Stimulated activated CD4-positive, alpha-beta T cell treated with anti-CD3 and anti-CD28 coated beads, TNF-alpha, amount 100 ng/mL, for 1 hour (primary cell): ENCODE data around the gene NR3C2.
"Not testable (repeated sequence)": the region's sequence is repeated elsewhere in the genome, so short reads cannot be mapped to it uniquely, and the experiment has no call there.

Experiments
- DNase-seq, 3 donors: peaks; one replicate each; pipeline ENCODE4 v3.0.0-alpha.2; 2020; ENCODE audit warnings: low read depth in 3 of 3, low spot score in 1 of 3

The NR3C2 gene

GRCh38 chr4:148222991-148223660 is 219.1 kb downstream of the NR3C2 start:
- DNase-seq, result no peak

DNA sequence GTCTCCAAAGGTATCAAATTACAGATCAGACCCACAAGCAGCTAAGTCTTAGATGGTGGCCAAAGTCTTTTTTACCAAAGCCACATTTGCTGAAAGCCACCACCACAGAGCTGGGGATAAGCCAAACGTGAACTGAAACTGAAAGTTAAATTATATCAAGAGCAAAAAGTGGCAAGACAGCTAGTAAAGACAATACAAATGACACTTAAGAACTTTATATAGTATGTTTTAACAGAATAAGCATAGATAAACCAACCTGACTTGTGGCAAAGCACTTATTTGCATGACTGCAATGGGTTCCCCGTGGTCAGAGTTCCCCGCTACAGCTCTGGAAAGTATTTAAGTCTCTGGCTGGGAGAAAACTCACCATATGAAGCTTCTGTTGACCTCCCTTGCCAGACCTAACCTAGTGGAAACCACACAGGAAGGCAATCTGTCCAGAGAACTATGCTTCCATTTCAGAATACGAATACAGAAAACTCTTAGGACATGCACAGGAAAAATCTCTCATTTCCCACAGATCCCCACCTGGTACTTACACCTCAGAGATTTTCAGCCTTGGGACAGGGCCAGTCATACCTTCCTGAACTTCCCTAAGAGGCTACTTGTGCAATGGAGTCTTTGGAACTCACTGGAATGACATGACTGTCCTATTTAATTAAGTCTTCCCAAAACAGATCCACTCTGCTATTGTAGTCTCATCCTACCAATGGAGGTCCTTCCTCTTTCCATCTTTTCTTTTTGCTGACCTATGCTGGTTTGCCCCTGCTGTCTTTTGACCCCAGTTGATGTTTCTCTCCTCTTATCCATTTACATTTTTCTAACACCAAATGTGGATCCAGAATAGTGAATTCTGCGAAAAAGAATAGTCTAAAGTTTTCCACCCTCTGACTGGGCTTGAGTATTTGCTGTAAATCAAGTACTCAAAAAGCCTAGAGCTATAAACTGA is 225.1 kb downstream of the NR3C2 start:
- no peak for DNase-seq

DNA sequence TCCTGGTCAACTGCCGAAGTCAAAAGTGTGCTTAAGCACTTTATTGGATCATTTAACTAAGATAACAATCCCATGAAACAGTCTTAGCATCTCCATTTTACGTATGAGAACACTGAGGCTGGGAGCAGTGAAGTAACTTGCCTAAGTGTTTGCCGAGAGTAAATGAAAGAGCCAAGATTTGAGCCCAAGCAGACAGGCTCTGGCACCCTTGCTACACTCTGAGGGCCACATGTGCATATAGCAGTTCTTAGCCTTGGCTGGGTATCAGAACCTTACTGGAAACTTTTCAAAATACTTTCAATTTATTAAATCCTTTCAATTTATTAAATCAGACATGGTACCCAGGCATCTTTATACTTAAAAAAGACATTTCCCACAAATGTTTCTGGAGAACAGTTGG is 225.9 kb downstream of the NR3C2 start:
- no peak for DNase-seq

DNA sequence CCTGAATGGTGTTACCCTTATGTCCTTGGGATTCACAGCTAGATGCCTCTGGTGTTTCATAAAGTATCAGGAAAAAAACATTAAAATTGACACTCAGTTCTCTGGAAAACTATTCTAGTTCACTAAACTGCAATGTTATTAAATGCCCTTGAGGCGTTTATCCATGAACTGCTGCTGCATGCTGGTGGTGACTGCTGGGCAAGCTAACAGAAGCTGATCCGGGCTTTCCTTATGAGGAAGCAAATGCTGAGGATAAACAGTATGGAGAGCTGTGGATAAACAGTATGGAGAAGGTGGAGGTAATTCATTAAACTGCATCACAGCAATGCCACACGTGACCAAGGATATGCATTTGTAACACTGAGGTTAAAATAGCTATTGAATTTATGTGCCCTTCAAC is 227.0 kb downstream of the NR3C2 start:
- DNase-seq, result no peak

DNA sequence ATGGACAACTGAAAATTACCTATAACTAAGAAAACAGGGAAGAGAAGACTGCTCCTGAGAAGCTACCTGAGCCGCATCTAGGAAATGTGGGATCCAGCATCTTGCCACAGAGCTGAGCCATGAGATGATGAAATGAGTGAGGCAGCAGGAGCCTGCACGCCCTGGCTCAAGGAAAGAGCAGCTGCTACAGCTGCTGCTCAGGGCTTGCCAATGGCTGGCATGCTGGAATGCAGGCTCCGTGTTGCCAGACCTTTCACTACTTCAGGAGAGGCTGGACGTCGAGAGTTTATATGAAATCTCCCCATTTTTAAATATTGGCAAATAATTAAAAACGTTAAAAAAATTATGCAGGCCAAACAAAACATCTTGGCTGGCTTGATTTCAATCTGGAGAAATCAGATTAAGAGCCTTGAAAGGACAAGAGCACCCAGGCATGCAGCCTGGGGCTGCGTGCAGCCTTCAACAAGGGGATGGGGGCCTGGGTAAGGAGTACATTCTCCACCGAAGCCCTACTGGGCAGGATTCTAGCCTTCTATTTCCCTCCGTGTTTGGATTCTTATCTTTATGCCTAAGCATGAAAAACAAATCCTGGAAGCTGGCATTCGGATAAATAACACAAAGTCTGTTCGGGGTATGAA is 227.6 kb downstream of the NR3C2 start:
- DNase-seq, result no peak

GRCh38 chr4:148211533-148211932 is 230.7 kb downstream of the NR3C2 start:
- no peak for DNase-seq

DNA sequence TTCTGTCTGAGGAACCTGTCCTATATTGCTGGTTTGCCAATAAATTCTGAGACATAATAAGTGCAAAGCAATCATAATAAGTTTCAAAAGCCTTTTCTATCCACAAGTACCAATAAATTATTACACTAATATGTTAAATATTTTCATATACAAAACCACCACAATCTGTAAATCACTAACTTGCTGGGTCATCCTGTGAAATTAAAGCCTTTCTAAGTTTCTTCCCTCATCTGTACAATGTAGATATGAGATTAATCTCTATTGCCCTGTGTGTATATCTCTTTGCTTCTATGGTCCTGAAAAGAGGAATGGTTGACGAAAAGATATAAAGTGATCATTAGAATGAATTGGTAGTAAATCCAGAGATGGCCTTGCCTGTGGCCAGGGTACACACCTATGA is 231.6 kb downstream of the NR3C2 start:
- no peak for DNase-seq

- no peak for DNase-seq
Observed at GRCh38 chr4:148207068-148207467, 235.1 kb downstream of the NR3C2 start.

DNA sequence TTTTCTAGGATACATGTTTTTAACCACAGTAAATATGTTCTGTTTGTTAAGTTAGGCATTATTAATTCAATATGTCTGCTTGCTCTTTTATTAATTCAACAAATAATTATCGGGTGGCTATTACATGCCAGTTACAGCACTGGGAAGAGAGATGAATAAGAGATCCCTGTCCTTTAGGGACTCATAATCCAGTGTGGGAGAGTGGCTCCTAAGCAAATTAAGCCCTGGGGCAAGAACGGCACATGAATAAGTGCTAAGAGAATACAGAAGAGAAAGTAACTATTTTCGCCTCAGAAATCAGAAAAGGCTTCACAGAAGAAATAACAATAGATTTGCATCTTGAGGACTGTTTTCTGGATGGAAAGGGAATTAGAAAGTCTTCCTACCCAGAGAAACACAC is 236.7 kb downstream of the NR3C2 start:
- DNase-seq, result no peak

DNA sequence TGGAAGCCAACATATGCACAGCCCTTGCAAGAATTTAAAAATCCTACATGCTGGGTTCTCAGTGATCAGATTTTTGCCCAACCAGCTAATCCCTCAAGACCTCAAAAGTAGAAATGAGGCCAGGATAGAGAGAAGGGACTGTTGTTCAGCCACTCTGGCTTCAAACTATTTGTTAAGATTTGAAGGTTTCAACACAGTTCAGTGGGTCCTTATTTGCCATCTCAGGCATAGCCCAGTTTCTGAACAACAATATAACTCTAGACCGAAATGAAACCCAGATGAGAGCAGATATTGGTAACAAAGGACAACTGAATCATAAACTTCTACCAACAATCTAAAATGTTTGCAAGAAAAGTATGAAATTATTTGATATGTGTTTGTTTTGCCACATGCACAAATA is 237.3 kb downstream of the NR3C2 start:
- no peak for DNase-seq

DNA sequence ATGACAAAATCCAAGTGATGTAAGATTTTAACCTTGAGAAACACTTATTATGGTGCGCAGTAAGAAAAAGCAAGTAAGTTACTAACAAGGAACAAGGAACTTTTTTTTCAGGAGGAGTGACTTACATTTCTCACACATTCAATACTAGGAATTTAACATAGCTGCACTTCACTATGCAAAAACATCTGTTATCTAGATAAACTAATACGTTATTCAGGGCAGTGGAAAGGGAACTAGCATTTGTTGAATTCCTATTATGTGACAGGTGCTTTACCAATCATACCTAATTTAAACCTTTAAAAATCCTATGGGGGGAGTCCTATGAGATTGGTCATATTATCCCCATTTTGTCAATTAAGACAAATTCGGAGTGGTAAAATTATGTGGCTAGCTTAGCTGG is 238.0 kb downstream of the NR3C2 start:
- DNase-seq, result no peak

DNA sequence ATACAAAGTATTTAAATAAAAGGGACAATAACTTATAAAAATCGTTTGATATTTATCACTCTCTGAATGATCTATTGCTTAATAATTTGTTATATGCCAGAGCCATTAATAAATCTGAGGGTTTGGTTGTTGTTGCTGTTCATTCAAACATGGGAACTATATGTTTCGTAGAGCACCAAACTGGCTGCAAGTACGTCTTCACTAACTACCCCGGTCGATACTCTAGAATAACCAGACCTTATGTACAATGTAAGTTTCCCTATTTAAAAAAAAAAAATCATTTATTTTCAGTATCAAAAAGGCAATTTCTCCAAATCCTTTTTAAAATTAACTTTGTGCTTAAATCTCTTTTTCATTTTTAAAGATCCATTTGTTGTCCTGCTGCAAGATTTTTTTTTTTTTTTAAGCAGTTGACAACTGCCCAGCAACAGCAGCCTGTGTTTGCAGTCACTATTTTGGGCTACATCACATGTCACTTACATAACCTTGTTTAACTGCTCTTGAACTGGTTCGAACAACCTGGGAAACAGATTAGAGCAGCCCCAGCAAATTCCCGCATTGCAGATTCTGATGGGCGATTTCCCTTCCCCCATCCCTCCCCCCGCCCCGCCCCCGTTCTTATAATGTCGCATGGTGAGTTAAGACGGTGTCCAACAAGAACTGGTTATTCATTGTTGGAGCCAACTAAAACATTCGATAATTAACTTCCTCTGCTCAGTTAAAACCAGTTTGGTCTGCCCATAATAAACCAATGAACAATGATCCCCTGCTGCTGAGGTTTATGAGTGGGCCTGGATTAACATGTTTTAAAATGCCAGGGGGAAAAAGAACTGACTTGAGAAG is 238.9 kb downstream of the NR3C2 start:
- DNase-seq, result no peak

GRCh38 chr4:148200960-148201359 is 241.3 kb downstream of the NR3C2 start:
- DNase-seq, result no peak

GRCh38 chr4:148196164-148196563 is 246.1 kb downstream of the NR3C2 start:
- no peak for DNase-seq

DNA sequence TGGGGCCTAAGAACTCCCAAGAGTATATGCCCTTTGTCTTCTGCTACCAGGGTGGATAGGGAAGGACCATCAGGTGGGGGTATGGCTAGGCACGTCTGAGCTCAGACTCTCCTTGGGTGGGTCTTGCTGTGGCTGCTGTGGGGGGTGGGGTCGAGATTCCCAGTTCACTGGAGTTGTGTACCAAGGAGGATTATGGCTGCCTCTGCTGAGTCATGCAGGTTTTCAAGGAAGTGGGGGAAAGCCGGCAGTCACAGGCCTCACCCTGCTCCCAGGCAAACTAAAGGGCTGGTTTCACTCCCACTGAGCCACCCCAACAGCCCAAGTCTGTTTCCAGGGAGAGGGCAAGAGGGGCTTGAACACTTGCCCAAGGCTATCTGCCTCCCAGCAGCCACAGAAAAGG is 249.7 kb downstream of the NR3C2 start:
- DNase-seq, result no peak

GRCh38 chr4:148187454-148188222 is 254.6 kb downstream of the NR3C2 start:
- DNase-seq, result not testable (repeated sequence)

DNA sequence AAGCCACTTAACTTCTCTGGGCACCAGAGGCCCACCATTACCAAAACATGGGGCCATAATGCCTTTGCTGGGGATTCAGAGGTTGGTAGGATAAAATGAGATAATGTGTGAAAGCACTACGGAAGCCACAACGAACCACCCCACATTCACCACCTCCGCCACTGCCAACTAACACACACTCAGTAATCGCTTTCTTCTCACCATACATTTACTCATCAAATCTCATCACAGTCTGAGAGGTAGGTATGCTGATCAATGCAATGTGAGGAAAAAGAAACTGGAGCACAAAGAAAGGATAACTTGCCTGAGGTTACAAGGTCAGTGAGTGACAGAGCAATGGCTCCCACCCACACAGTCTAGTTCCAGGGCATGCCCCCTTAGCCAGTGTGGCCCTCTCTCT is 257.3 kb downstream of the NR3C2 start:
- DNase-seq, result no peak

GRCh38 chr4:148182230-148182911 is 259.8 kb downstream of the NR3C2 start:
- DNase-seq, result no peak

DNA sequence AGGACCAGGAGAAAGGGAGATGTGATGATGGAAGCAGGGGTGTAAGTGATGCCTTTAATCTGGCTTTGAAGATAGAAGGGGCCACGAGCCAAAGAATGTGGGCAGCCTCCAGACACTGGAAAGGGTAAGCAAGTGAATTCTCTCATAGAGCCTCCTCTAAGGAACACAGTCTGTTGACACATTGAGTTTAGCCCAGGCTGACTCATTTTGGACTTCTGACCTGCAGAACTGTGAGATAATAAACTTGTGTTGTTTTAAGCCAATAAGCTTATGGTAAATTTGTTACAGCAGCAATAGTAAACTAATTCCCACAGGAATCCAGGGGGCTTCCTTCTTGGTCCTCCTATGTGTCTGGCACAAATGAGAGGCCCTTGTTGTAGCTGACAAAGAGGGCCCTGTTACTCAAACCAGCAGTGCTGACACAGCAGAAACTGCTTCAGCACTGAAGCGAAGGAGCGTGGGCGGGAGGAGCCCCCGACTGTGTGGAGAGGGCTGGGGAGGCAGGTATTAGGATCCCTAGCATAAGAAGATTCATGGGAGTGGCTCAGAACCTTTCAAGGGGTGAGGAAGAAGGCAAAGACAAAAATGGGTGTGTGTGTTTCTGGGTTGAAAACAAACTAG is 268.7 kb downstream of the NR3C2 start:
- no peak for DNase-seq
